Caco-2 (cell line): ENCODE results near the gene OXNAD1. TPM values are rescaled to one million over a fixed set of nuclear protein-coding genes. Genes with fewer than 3 reads are reported as not detected.

ENCODE experiments used
- BruUV-seq: library from RNA; stranded (reverse); fragments of 400-500 nt; replicated peaks from 2 replicates; lab custom pipeline; 2021; lab: Mats Ljungman, UMichigan
- CTCF ChIA-PET: fragments of 300-600 bp; sonication (Branson Sonifier 250); formaldehyde crosslinking; loops from one replicate; lab custom pipeline; 2022; ENCODE audit warnings: antibody characterized with exemption; lab: Charles Lee
- POLR2A ChIA-PET: fragments of 300-600 bp; sonication (Branson Sonifier 250); formaldehyde crosslinking; loops from one replicate; lab custom pipeline; 2022; ENCODE audit warnings: antibody characterized with exemption; lab: Charles Lee
- DNase-seq, 2 experiments: peaks; one replicate each; pipeline versions ENCODE4 v3.0.0 to v3.0.0-alpha.2; 2020 to 2022
- H3K27me3 ChIP-seq: replicated peaks from 2 replicates; pipeline ENCODE4 v1.6.0; 2011; ENCODE audit warnings: low read length; ENCODE audit not compliant: control insufficient read depth, insufficient read depth
- H3K36me3 ChIP-seq: 2 replicates; pipeline ENCODE4 v1.5.1; 2011; ENCODE audit warnings: low read length; ENCODE audit not compliant: control insufficient read depth, insufficient read depth
- H3K4me1 ChIP-seq: fragments of 250-450 bp; sonication (Bioruptor Pico); 2 replicates; pipeline ENCODE4 v1.5.1; 2020; ENCODE audit warnings: mild to moderate bottlenecking
- H3K4me3 ChIP-seq: 2 replicates; pipeline ENCODE4 v1.5.1; 2011; ENCODE audit warnings: low read depth, mild to moderate bottlenecking, control low read depth, low read length
- H3K9me3 ChIP-seq: fragments of 250-450 bp; sonication (Bioruptor Pico); 2 replicates; pipeline ENCODE4 v1.5.1; 2020; ENCODE audit warnings: mild to moderate bottlenecking, moderate library complexity
- H3K27ac Mint-ChIP-seq: one replicate; pipeline ENCODE4 v1.8.0; 2022; ENCODE audit warnings: mixed read lengths; ENCODE audit not compliant: unreplicated experiment
- H3K27me3 Mint-ChIP-seq: one replicate; pipeline ENCODE4 v1.8.0; 2022; ENCODE audit warnings: mixed read lengths; ENCODE audit not compliant: insufficient read depth, unreplicated experiment
- H3K36me3 Mint-ChIP-seq: one replicate; pipeline ENCODE4 v1.8.0; 2022; ENCODE audit warnings: mild to moderate bottlenecking, mixed read lengths; ENCODE audit not compliant: insufficient read depth, unreplicated experiment
- H3K4me1 Mint-ChIP-seq: one replicate; pipeline ENCODE4 v1.8.0; 2022; ENCODE audit warnings: low read depth, mixed read lengths; ENCODE audit not compliant: unreplicated experiment
- H3K4me3 Mint-ChIP-seq: one replicate; pipeline ENCODE4 v1.8.0; 2022; ENCODE audit warnings: mild to moderate bottlenecking, moderate library complexity, mixed read lengths; ENCODE audit not compliant: unreplicated experiment
- H3K9me3 Mint-ChIP-seq: one replicate; pipeline ENCODE4 v1.8.0; 2022; ENCODE audit warnings: mixed read lengths; ENCODE audit not compliant: unreplicated experiment
- intact Hi-C: fragments of 100-400 bp; cut with micrococcal nuclease; formaldehyde crosslinking; loops from one replicate; pipeline ENCODE4 v1.10.0; 2022; ENCODE audit not compliant: unreplicated experiment
- total RNA-seq: library from RNA; stranded (reverse); gene quantifications from 2 replicates; pipeline ENCODE4 v1.2.3, GENCODE V29; 2022
- TF ChIP-seq, protein P1 (sequence below), 2 experiments: fragments of 200-600 bp in 1 of 2; IDR thresholded peaks; 1 replicate in 1 of 2; 2 replicates in 1 of 2; pipeline versions ENCODE4 v1.5.1 to v1.8.0; 2011 to 2022; ENCODE audit warnings: antibody characterized with exemption in 1 of 2, control low read depth in 1 of 2, inconsistent platforms in 1 of 2, low read depth in 1 of 2, low read length in 1 of 2, mild to moderate bottlenecking in 1 of 2, moderate library complexity in 1 of 2; ENCODE audit not compliant: insufficient read depth in 1 of 2, severe bottlenecking in 1 of 2, unreplicated experiment in 1 of 2

OXNAD1 gene
- total RNA-seq, 1 experiment from 2014 or later = 20.0 TPM

DNA sequence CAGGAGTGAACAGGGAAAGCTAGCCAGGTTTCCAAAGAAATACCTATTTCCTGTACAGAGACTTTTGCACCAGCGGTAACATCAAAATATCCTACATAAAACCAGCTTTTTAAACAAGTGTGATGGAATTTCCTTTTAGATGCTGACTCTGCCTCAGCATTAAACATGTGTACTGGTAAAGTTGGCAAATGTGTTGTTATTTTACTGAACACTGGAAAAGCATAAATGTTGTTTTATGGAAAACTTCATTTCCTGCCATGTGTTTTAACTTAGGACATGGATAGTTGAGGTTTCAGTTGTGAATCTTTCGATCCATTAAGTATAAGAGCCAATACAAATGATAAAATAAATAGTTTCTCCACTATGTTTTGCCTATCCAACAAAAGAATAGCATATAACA, 15.7 kb downstream of the OXNAD1 start:
- no peaks in the 10 kb centered on the region for H3K4me1 Mint-ChIP-seq
- H3K27me3 ChIP-seq = no peaks in the 10 kb centered on the region
- H3K4me1 ChIP-seq = no peaks in the 10 kb centered on the region
- DNase-seq = no peak
- no peak overlapping the region for H3K4me3 Mint-ChIP-seq
- H3K4me3 ChIP-seq = no peak overlapping the region
- CTCF ChIA-PET = no interaction called here
- peaks cover 24% of the 10 kb centered on the region for H3K36me3 Mint-ChIP-seq
- no TSS peak for BruUV-seq
- H3K36me3 ChIP-seq = no peaks in the 10 kb centered on the region
- H3K9me3 Mint-ChIP-seq = no peaks in the 10 kb centered on the region
- POLR2A ChIA-PET = no interaction called here
- TF ChIP-seq, protein P1, sequence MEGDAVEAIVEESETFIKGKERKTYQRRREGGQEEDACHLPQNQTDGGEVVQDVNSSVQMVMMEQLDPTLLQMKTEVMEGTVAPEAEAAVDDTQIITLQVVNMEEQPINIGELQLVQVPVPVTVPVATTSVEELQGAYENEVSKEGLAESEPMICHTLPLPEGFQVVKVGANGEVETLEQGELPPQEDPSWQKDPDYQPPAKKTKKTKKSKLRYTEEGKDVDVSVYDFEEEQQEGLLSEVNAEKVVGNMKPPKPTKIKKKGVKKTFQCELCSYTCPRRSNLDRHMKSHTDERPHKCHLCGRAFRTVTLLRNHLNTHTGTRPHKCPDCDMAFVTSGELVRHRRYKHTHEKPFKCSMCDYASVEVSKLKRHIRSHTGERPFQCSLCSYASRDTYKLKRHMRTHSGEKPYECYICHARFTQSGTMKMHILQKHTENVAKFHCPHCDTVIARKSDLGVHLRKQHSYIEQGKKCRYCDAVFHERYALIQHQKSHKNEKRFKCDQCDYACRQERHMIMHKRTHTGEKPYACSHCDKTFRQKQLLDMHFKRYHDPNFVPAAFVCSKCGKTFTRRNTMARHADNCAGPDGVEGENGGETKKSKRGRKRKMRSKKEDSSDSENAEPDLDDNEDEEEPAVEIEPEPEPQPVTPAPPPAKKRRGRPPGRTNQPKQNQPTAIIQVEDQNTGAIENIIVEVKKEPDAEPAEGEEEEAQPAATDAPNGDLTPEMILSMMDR (IDR thresholded peaks at IDR 0.05; ENCODE audit: insufficient read depth in 1 of 2, low read depth in 1 of 2, low read length in 1 of 2, severe bottlenecking in 1 of 2, unreplicated experiment in 1 of 2) = no peak
- intact Hi-C loops = no loop called here
- no peaks in the 10 kb centered on the region for H3K9me3 ChIP-seq
- H3K27ac Mint-ChIP-seq = no peak overlapping the region
- no peaks in the 10 kb centered on the region for H3K27me3 Mint-ChIP-seq

DNA sequence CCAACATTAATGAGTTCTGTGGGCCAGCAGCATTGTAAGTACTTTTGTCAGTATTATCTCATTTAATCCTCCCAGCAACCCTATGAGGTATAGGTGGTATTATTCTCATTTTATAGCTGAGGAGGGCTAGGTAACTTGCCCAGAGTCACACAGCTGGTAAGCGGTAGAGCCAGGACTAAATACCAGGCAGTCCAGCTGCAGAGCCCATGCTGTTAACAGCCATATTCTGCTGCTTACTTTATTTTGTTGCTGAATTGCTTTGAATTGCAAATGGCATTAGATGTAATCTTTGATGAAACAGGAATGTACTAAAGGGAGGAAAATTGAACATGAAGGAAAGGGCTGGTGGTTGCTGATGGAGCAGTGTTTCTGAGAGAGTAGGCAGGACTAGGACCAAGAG, 19.6 kb downstream of the OXNAD1 start:
- H3K9me3 ChIP-seq = no peaks in the 10 kb centered on the region
- H3K36me3 Mint-ChIP-seq = peaks cover 22% of the 10 kb centered on the region
- ChIA-PET CTCF (no interaction called here), POLR2A (no interaction called here)
- H3K4me3 Mint-ChIP-seq = no peak overlapping the region
- H3K27me3 Mint-ChIP-seq = no peaks in the 10 kb centered on the region
- no peaks in the 10 kb centered on the region for H3K36me3 ChIP-seq
- BruUV-seq = no TSS peak
- H3K4me1 ChIP-seq = peaks cover 6% of the 10 kb centered on the region; the same call in 1 of the 2 replicates
- intact Hi-C loops = no loop called here
- H3K9me3 Mint-ChIP-seq = no peaks in the 10 kb centered on the region
- H3K4me3 ChIP-seq = no peak overlapping the region
- H3K27ac Mint-ChIP-seq = no peak overlapping the region
- DNase-seq = no peak
- no peaks in the 10 kb centered on the region for H3K27me3 ChIP-seq
- peaks cover 10% of the 10 kb centered on the region for H3K4me1 Mint-ChIP-seq
- TF ChIP-seq, protein P1 (IDR thresholded peaks at IDR 0.05; ENCODE audit: insufficient read depth in 1 of 2, low read depth in 1 of 2, low read length in 1 of 2, severe bottlenecking in 1 of 2, unreplicated experiment in 1 of 2) = no peak

DNA sequence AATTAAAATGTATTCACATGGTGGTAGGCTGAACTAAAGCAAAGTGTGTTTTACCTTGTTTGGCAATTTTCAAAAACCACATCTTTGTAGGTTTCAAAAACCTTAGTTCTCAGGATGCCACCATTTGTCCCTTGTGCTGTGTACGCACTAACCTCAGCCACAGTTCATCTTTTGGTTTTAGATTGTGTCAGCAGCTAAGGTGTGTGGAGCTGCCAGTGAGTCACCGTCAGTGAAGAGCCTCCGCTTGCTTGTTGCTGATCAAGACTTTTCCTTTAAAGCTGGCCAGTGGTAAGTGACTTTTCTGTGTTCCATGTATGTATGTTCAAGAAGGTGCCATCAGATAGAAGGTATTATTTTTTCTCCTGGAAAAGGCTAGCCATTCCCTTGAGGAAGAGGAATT, 21.1 kb downstream of the OXNAD1 start:
- Histone ChIP-seq H3K4me1 (peaks cover 6% of the 10 kb centered on the region; the same call in 1 of the 2 replicates), H3K36me3 (no peaks in the 10 kb centered on the region), H3K9me3 (no peaks in the 10 kb centered on the region), H3K27me3 (no peaks in the 10 kb centered on the region), H3K4me3 (no peak overlapping the region)
- Mint-ChIP-seq H3K36me3 (peaks cover 30% of the 10 kb centered on the region), H3K27ac (no peak overlapping the region), H3K4me3 (no peak overlapping the region), H3K9me3 (no peaks in the 10 kb centered on the region), H3K27me3 (no peaks in the 10 kb centered on the region), H3K4me1 (peaks cover 10% of the 10 kb centered on the region)
- no TSS peak for BruUV-seq
- POLR2A ChIA-PET = no interaction called here
- no peak for DNase-seq
- TF ChIP-seq, protein P1 (IDR thresholded peaks at IDR 0.05; ENCODE audit: insufficient read depth in 1 of 2, low read depth in 1 of 2, low read length in 1 of 2, severe bottlenecking in 1 of 2, unreplicated experiment in 1 of 2) = no peak
- CTCF ChIA-PET = no interaction called here
- intact Hi-C loops = no loop called here
